Brain microvascular endothelial cell (primary cell): ENCODE results near the gene RAB17.

Experiments
- DNase-seq: peaks from one replicate; pipeline ENCODE4 v3.0.0-alpha.2; 2020
- H3K27ac ChIP-seq: fragments of 250-450 bp; sonication (Bioruptor Pico); 2 replicates; pipeline ENCODE4 v1.5.1; 2020; ENCODE audit warnings: mild to moderate bottlenecking, moderate library complexity
- H3K27me3 ChIP-seq: fragments of 250-450 bp; sonication (Bioruptor Pico); replicated peaks from 2 replicates; pipeline ENCODE4 v1.5.1; 2020; ENCODE audit warnings: mild to moderate bottlenecking
- H3K36me3 ChIP-seq: fragments of 250-450 bp; sonication (Bioruptor Pico); replicated peaks from 2 replicates; pipeline ENCODE4 v1.5.1; 2020; ENCODE audit warnings: mild to moderate bottlenecking
- H3K4me3 ChIP-seq: 2 replicates; pipeline ENCODE4 v1.5.1; 2011; ENCODE audit warnings: low read depth, mild to moderate bottlenecking, control low read depth, low read length, moderate library complexity
- in situ Hi-C: cut with HindIII; loops from 2 replicates; pipeline ENCODE4 v1.10.0; 2017; ENCODE audit warnings: low sequenced_read_pairs, low pct_ligation_motif_present
- TF ChIP-seq, protein P1 (sequence below): IDR thresholded peaks from 2 replicates; pipeline ENCODE4 v1.5.1; 2011; ENCODE audit warnings: low read depth, mild to moderate bottlenecking, moderate library complexity, low read length, control low read depth, inconsistent platforms; ENCODE audit errors: missing control alignments

Gene RAB17

DNA sequence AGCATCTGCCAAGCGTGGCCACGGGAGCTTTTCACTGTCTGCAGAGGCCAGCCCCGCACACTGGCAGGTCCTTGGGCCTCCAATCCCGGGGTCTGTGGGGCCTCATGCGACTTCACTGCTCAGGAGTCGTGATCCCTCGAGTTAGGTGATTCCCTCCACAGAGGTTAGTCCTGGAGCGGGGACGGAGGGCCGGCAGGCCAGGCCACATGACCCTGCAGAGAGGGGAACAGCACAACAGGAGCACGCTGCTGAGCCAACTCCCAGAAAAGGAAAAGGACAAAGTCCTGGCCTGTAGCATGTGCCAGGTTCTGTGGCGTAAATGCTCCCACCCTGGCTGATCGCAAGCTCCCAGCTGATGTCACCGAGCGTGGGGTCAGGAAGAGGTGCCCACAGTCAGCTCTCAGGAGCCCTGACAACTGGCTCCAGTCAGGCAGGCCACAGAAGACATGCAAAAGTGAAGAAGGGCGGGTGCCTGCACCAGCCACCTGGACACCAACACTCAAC lies 39.4 kb downstream of the RAB17 start:
- in situ Hi-C loops = no loop called here
- TF ChIP-seq, protein P1, sequence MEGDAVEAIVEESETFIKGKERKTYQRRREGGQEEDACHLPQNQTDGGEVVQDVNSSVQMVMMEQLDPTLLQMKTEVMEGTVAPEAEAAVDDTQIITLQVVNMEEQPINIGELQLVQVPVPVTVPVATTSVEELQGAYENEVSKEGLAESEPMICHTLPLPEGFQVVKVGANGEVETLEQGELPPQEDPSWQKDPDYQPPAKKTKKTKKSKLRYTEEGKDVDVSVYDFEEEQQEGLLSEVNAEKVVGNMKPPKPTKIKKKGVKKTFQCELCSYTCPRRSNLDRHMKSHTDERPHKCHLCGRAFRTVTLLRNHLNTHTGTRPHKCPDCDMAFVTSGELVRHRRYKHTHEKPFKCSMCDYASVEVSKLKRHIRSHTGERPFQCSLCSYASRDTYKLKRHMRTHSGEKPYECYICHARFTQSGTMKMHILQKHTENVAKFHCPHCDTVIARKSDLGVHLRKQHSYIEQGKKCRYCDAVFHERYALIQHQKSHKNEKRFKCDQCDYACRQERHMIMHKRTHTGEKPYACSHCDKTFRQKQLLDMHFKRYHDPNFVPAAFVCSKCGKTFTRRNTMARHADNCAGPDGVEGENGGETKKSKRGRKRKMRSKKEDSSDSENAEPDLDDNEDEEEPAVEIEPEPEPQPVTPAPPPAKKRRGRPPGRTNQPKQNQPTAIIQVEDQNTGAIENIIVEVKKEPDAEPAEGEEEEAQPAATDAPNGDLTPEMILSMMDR = no peak
- Histone ChIP-seq H3K27me3 (no peaks in the 10 kb centered on the region), H3K27ac (no peak overlapping the region), H3K4me3 (no peak overlapping the region), H3K36me3 (peaks cover 87% of the 10 kb centered on the region)
- DNase-seq = no peak

DNA sequence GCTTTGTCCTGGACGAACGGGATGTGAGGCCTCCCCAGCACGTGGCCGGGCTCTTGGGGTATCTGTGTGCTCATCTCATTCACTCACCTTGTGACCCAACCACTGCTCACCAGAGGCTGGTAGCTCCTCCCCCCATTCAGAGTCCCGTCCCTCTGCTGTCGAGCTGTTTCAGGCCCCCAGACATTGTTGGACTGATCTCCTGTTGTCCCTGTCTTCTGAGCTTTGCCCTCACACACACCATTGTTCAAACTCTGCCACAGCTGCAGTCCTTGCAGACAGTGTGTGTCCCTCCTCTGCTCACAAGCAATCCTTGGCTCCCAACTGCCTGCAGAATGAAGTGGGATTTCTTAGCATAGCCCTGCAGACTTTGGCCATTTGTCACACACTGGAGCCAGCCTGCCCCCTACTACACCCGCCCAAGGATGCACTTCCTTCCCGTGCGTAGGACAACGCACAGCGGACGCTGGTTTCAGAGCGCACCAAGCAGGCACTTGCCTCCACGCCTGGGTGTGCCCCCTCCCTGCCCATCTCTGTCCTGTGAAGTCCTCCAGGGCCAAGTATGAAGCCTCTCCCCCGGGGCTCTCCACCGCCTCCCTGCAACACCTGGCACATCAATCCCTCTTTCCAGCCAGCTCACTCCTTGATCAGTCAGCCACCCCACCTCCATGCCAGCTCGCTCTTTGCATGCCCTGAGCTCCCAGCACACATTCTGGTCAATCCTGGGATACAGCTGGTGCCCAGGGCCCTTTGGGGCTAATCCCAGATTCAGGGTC lies 40.7 kb downstream of the RAB17 start:
- no peak for DNase-seq
- in situ Hi-C loops = no loop called here
- no peak overlapping the region for H3K4me3 ChIP-seq
- TF ChIP-seq, protein P1 = no peak
- no peaks in the 10 kb centered on the region for H3K27me3 ChIP-seq
- no peak overlapping the region for H3K27ac ChIP-seq
- H3K36me3 ChIP-seq = peaks cover 80% of the 10 kb centered on the region

DNA sequence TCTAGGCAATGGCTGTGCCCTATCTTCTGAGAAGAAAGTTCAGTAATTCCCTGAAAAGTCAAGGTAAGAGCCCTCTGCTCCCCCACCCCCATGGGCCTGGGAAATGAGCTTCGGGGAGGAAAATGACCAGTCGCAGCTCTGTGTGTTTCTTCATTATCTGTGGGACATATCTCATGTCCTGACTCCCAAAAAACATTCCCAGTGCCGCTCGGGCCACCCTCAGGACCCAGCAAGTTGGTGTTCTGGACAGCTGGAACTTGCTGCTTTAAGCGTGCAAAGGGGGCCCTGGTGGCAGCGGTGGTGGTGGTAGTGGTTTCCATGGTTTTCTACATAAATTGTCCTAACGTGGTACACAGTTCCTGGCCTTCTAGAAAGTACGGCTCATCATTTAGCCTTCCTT lies 41.3 kb downstream of the RAB17 start:
- in situ Hi-C loops = no loop called here
- no peak for DNase-seq
- Histone ChIP-seq H3K36me3 (peaks cover 74% of the 10 kb centered on the region), H3K27me3 (no peaks in the 10 kb centered on the region), H3K27ac (no peak overlapping the region), H3K4me3 (no peak overlapping the region)
- TF ChIP-seq, protein P1 = no peak

DNA sequence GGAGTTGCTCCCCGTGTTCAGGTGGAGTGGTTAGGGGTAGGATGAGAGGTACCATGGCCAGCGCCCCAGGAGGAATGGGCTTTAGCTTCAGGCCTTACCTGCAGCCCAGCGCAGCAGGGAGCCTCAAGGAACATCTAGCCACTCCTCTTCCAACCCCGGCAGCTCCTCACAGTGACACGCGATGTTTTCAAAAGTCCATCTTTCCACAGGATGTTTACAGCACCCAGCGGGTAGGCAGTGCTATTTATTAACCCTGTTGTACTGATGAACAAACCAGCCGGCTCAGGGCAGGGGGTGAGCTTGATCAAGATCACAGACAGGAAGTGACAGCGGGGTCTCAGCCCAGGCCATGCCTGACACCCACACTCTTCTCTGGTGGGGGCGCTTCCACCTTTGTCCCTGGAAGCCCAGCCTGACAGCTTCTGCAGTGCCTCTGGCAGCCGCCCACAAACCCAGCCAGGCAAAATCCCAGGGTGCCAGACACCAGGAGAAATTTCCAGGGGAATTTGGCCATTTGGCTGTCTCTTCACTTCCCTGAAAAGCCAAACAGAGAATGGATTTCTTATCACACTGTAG lies 42.6 kb downstream of the RAB17 start:
- H3K36me3 ChIP-seq = peaks cover 61% of the 10 kb centered on the region
- DNase-seq = no peak
- in situ Hi-C loops = no loop called here
- no peak overlapping the region for H3K4me3 ChIP-seq
- no peaks in the 10 kb centered on the region for H3K27me3 ChIP-seq
- TF ChIP-seq, protein P1 = no peak
- H3K27ac ChIP-seq = no peak overlapping the region

DNA sequence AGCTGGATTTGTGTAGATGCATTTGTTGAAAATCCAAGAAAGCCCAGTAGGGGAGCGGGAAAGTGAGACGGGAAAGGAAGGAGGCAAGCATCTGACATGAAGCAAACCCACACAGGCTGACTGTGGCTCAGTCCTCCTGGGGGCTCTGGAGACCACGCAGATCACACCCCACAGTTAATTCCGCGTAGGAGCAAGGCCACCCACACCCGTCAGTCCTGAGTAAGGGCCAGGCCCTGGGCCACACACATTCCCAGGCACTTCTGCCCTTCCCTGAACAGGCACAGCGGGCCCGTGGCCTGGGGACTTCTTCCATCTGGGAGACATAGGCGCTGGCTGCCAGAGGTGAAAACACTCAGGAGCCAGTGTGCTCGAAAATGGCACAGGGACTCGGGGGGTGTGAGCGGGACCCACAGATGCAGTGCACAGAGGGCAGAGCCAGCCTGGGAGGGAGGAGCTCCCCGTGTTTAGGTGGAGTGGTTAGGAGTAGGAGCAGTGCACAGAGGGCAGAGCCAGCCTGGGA lies 43.6 kb downstream of the RAB17 start:
- no peak overlapping the region for H3K4me3 ChIP-seq
- no peak overlapping the region for H3K27ac ChIP-seq
- no peak for DNase-seq
- TF ChIP-seq, protein P1 = no peak
- no peaks in the 10 kb centered on the region for H3K27me3 ChIP-seq
- peaks cover 55% of the 10 kb centered on the region for H3K36me3 ChIP-seq
- in situ Hi-C loops = no loop called here
